ENCODE data around the gene ROBO1.

The ROBO1 gene

GRCh38 chr3:79032686-79033318 lies 735.0 kb downstream of the ROBO1 start:
- Histone ChIP-seq H3K36me3 (replicated peaks) (no peaks in the 10 kb centered on the region), H3K9me3 (no peaks in the 10 kb centered on the region), H3K27me3 (ENCODE audit: low read depth) (no peaks in the 10 kb centered on the region), H3K4me3 (no peak overlapping the region), H3K4me1 (no peaks in the 10 kb centered on the region)
- in situ Hi-C loops (cut with MboI; ENCODE audit: low sequenced_read_pairs), result no loop called here
- peak; percentile 51 to 70 for DNase-seq (ENCODE audit: low spot score in 2 of 2)

- no peaks in the 10 kb centered on the region; the same call in 1 of the 2 replicates for H3K27me3 ChIP-seq (ENCODE audit: low read depth)
- in situ Hi-C loops (cut with MboI; ENCODE audit: low sequenced_read_pairs), result no loop called here
- H3K4me3 ChIP-seq, result no peak overlapping the region
- H3K36me3 ChIP-seq (replicated peaks), result no peaks in the 10 kb centered on the region
- H3K9me3 ChIP-seq, result no peaks in the 10 kb centered on the region
- no peaks in the 10 kb centered on the region for H3K4me1 ChIP-seq
- no peak for DNase-seq (ENCODE audit: low spot score in 2 of 2)
Measured at GRCh38 chr3:79030157-79030556, 737.6 kb downstream of the ROBO1 start.

GRCh38 chr3:79028916-79029315 lies 738.9 kb downstream of the ROBO1 start:
- H3K9me3 ChIP-seq, result no peaks in the 10 kb centered on the region
- no peak overlapping the region for H3K4me3 ChIP-seq
- in situ Hi-C loops (cut with MboI; ENCODE audit: low sequenced_read_pairs), result no loop called here
- no peaks in the 10 kb centered on the region for H3K4me1 ChIP-seq
- no peaks in the 10 kb centered on the region for H3K36me3 ChIP-seq (replicated peaks)
- no peak for DNase-seq (ENCODE audit: low spot score in 2 of 2)
- no peaks in the 10 kb centered on the region; the same call in 1 of the 2 replicates for H3K27me3 ChIP-seq (ENCODE audit: low read depth)

GRCh38 chr3:79027593-79027992 lies 740.2 kb downstream of the ROBO1 start:
- in situ Hi-C loops (cut with MboI; ENCODE audit: low sequenced_read_pairs), result no loop called here
- Histone ChIP-seq H3K4me1 (no peaks in the 10 kb centered on the region), H3K27me3 (ENCODE audit: low read depth) (no peaks in the 10 kb centered on the region; the same call in 1 of the 2 replicates), H3K9me3 (no peaks in the 10 kb centered on the region), H3K36me3 (replicated peaks) (no peaks in the 10 kb centered on the region), H3K4me3 (no peak overlapping the region)
- no peak for DNase-seq (ENCODE audit: low spot score in 2 of 2)

GRCh38 chr3:79019924-79020173 lies 747.9 kb downstream of the ROBO1 start:
- in situ Hi-C loops (cut with MboI; ENCODE audit: low sequenced_read_pairs), result loop anchor here (25.0 kb wide), 1 partner anchor 358 kb away; no protein-coding TSS in a partner anchor
- Histone ChIP-seq H3K36me3 (replicated peaks) (no peaks in the 10 kb centered on the region; the same call in 1 of the 2 replicates), H3K4me3 (peak overlapping the region; percentile 88), H3K27me3 (ENCODE audit: low read depth) (no peaks in the 10 kb centered on the region), H3K4me1 (peaks cover 17% of the 10 kb centered on the region), H3K9me3 (no peaks in the 10 kb centered on the region)
- DNase-seq (ENCODE audit: low spot score in 2 of 2), result no peak

- Histone ChIP-seq H3K9me3 (no peaks in the 10 kb centered on the region), H3K27me3 (ENCODE audit: low read depth) (no peaks in the 10 kb centered on the region), H3K36me3 (replicated peaks) (no peaks in the 10 kb centered on the region; the same call in 1 of the 2 replicates), H3K4me3 (peak overlapping the region; percentile 88), H3K4me1 (peaks cover 22% of the 10 kb centered on the region)
- DNase-seq (ENCODE audit: low spot score in 2 of 2), result peak; percentile 91 to 94
- in situ Hi-C loops (cut with MboI; ENCODE audit: low sequenced_read_pairs), result loop anchor here (25.0 kb wide), 1 partner anchor 357 kb away; no protein-coding TSS in a partner anchor
Measured at GRCh38 chr3:79019137-79019923, 748.5 kb downstream of the ROBO1 start.

- Histone ChIP-seq H3K4me1 (peaks cover 24% of the 10 kb centered on the region), H3K36me3 (replicated peaks) (no peaks in the 10 kb centered on the region; the same call in 1 of the 2 replicates), H3K9me3 (no peaks in the 10 kb centered on the region), H3K4me3 (peak overlapping the region; percentile 88), H3K27me3 (ENCODE audit: low read depth) (no peaks in the 10 kb centered on the region)
- DNase-seq (ENCODE audit: low spot score in 2 of 2), result peak; percentile 47 to 72
- in situ Hi-C loops (cut with MboI; ENCODE audit: low sequenced_read_pairs), result loop anchor here (25.0 kb wide), 1 partner anchor 356 kb away; no protein-coding TSS in a partner anchor
Measured at GRCh38 chr3:79018671-79019136, 749.1 kb downstream of the ROBO1 start.

GRCh38 chr3:79018265-79018664 lies 749.5 kb downstream of the ROBO1 start:
- peak in 1 of 2 experiments; percentile 26 for DNase-seq (ENCODE audit: low spot score in 2 of 2)
- H3K36me3 ChIP-seq (replicated peaks), result no peaks in the 10 kb centered on the region; the same call in 1 of the 2 replicates
- no peaks in the 10 kb centered on the region for H3K9me3 ChIP-seq
- peaks cover 28% of the 10 kb centered on the region for H3K4me1 ChIP-seq
- peak overlapping the region; percentile 88 for H3K4me3 ChIP-seq
- H3K27me3 ChIP-seq (ENCODE audit: low read depth), result no peaks in the 10 kb centered on the region
- in situ Hi-C loops (cut with MboI; ENCODE audit: low sequenced_read_pairs), result loop anchor here (25.0 kb wide), 1 partner anchor 356 kb away; no protein-coding TSS in a partner anchor

- Histone ChIP-seq H3K27me3 (ENCODE audit: low read depth) (no peaks in the 10 kb centered on the region), H3K9me3 (no peaks in the 10 kb centered on the region), H3K4me3 (peak overlapping the region; percentile 88), H3K4me1 (peaks cover 35% of the 10 kb centered on the region), H3K36me3 (replicated peaks) (no peaks in the 10 kb centered on the region; the same call in 1 of the 2 replicates)
- in situ Hi-C loops (cut with MboI; ENCODE audit: low sequenced_read_pairs), result loop anchor here (25.0 kb wide), 1 partner anchor 354 kb away; no protein-coding TSS in a partner anchor
- DNase-seq (ENCODE audit: low spot score in 2 of 2), result no peak
Measured at GRCh38 chr3:79016587-79017376, 751.0 kb downstream of the ROBO1 start.

- in situ Hi-C loops (cut with MboI; ENCODE audit: low sequenced_read_pairs), result loop anchor here (25.0 kb wide), 1 partner anchor 354 kb away; no protein-coding TSS in a partner anchor
- Histone ChIP-seq H3K9me3 (no peaks in the 10 kb centered on the region), H3K27me3 (ENCODE audit: low read depth) (no peaks in the 10 kb centered on the region), H3K36me3 (replicated peaks) (no peaks in the 10 kb centered on the region; the same call in 1 of the 2 replicates), H3K4me1 (peaks cover 35% of the 10 kb centered on the region), H3K4me3 (peak overlapping the region; percentile 88)
- DNase-seq (ENCODE audit: low spot score in 2 of 2), result no peak
Measured at GRCh38 chr3:79015854-79016253, 751.9 kb downstream of the ROBO1 start.

- Histone ChIP-seq H3K4me1 (peaks cover 30% of the 10 kb centered on the region), H3K36me3 (replicated peaks) (no peaks in the 10 kb centered on the region; the same call in 1 of the 2 replicates), H3K9me3 (no peaks in the 10 kb centered on the region), H3K4me3 (no peak overlapping the region), H3K27me3 (ENCODE audit: low read depth) (no peaks in the 10 kb centered on the region)
- no peak for DNase-seq (ENCODE audit: low spot score in 2 of 2)
- in situ Hi-C loops (cut with MboI; ENCODE audit: low sequenced_read_pairs), result loop anchor here (25.0 kb wide), 1 partner anchor 351 kb away; no protein-coding TSS in a partner anchor
Measured at GRCh38 chr3:79012946-79013362, 754.8 kb downstream of the ROBO1 start.

GRCh38 chr3:79012530-79012913 lies 755.3 kb downstream of the ROBO1 start:
- Histone ChIP-seq H3K4me3 (no peak overlapping the region), H3K27me3 (ENCODE audit: low read depth) (no peaks in the 10 kb centered on the region), H3K9me3 (no peaks in the 10 kb centered on the region), H3K36me3 (replicated peaks) (no peaks in the 10 kb centered on the region; the same call in 1 of the 2 replicates), H3K4me1 (peaks cover 30% of the 10 kb centered on the region)
- DNase-seq (ENCODE audit: low spot score in 2 of 2), result no peak
- in situ Hi-C loops (cut with MboI; ENCODE audit: low sequenced_read_pairs), result loop anchor here (25.0 kb wide), 1 partner anchor 350 kb away; no protein-coding TSS in a partner anchor

Measured in HAP-1 (cell line).